Left lung (tissue), 10 donors: ENCODE data around the gene PPP1R26. TPM values are rescaled to one million over a fixed set of nuclear protein-coding genes. Genes with fewer than 3 reads are reported as not detected.

Experiments
- ATAC-seq: fragments of 200-7000 bp; cut with Tn5 transposase; one replicate; pipeline ENCODE4 v1.9.1; 2020; ENCODE audit warnings: moderate library complexity
- DNase-seq, 4 donors: peaks; one replicate each; pipeline ENCODE4 v3.0.0-alpha.2; 2013 to 2020
- H3K27ac ChIP-seq, 2 donors: fragments of 200-600 bp; sonication (generic) in 1 of 2; one replicate each; pipeline versions ENCODE4 v1.5.0 to v1.8.0; 2020 to 2021
- H3K27me3 ChIP-seq, 2 donors: fragments of 200-600 bp; sonication (generic) in 1 of 2; one replicate each; pipeline versions ENCODE4 v1.5.0 to v1.8.0; 2020 to 2021
- H3K36me3 ChIP-seq, 2 donors: fragments of 200-600 bp; sonication (generic) in 1 of 2; one replicate each; pipeline versions ENCODE4 v1.5.0 to v1.8.0; 2020 to 2021
- H3K4me1 ChIP-seq, 2 donors: fragments of 200-600 bp; one replicate each; pipeline ENCODE4 v1.8.0; 2021
- H3K4me3 ChIP-seq, 2 donors: fragments of 200-600 bp; sonication (generic) in 1 of 2; one replicate each; pipeline versions ENCODE4 v1.5.0 to v1.8.0; 2020 to 2021; ENCODE audit warnings: mild to moderate bottlenecking in 1 of 2
- H3K9me3 ChIP-seq, 2 donors: fragments of 200-600 bp; sonication (generic) in 1 of 2; one replicate each; pipeline versions ENCODE4 v1.5.0 to v1.8.0; 2020 to 2021
- intact Hi-C, 2 donors: fragments of 100-400 bp; cut with DNase I; formaldehyde crosslinking; loops; one replicate each; pipeline versions ENCODE4 v1.11.2 to v1.14.2; 2022
- polyA plus RNA-seq, 6 donors: library from polyadenylated mRNA; unstranded; fragments of 120-200 nt; gene quantifications; one replicate each; pipeline ENCODE4 v1.2.1, GENCODE V29; 2013; ENCODE audit not compliant: insufficient read length in 6 of 6
- total RNA-seq, 2 donors: library from RNA; stranded (reverse); fragmentation: NEBNext Ultra II Directional; extraction: Animal tissue kit (Norgen Biotek cat#: 25700); gene quantifications; one replicate each; pipeline ENCODE4 v1.2.1, GENCODE V29; 2021
- TF ChIP-seq, protein P1 (sequence below), 2 donors: fragments of 200-600 bp; sonication (generic) in 1 of 2; IDR thresholded peaks; one replicate each; pipeline versions ENCODE4 v1.5.0 to v1.8.0; 2021; ENCODE audit warnings: antibody characterized with exemption in 2 of 2
- donor health status: DM: no; HTN: yes; CAD: no.
- donor health status: DM: no; HTN: no; CAD: no.

The PPP1R26 gene
- total and polyA plus RNA-seq, 8 donors = 18.1 to 37.7 (median 31.1) TPM

- DNase-seq = no peak
- no peak overlapping the region for H3K4me3 ChIP-seq
- TF ChIP-seq, protein P1, sequence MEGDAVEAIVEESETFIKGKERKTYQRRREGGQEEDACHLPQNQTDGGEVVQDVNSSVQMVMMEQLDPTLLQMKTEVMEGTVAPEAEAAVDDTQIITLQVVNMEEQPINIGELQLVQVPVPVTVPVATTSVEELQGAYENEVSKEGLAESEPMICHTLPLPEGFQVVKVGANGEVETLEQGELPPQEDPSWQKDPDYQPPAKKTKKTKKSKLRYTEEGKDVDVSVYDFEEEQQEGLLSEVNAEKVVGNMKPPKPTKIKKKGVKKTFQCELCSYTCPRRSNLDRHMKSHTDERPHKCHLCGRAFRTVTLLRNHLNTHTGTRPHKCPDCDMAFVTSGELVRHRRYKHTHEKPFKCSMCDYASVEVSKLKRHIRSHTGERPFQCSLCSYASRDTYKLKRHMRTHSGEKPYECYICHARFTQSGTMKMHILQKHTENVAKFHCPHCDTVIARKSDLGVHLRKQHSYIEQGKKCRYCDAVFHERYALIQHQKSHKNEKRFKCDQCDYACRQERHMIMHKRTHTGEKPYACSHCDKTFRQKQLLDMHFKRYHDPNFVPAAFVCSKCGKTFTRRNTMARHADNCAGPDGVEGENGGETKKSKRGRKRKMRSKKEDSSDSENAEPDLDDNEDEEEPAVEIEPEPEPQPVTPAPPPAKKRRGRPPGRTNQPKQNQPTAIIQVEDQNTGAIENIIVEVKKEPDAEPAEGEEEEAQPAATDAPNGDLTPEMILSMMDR (IDR thresholded peaks at IDR 0.05) = no peak
- no peaks in the 10 kb centered on the region for H3K9me3 ChIP-seq
- intact Hi-C loops = no loop called here
- H3K4me1 ChIP-seq = peaks cover 0 to 3% of the 10 kb centered on the region in 2 donors
- peaks cover 0 to 14% of the 10 kb centered on the region in 2 donors for H3K27me3 ChIP-seq
- no peak for ATAC-seq
- H3K27ac ChIP-seq = no peak overlapping the region
- H3K36me3 ChIP-seq = no peaks in the 10 kb centered on the region
Observed at GRCh38 chr9:135464181-135464580, 15.4 kb upstream of the PPP1R26 start.

GRCh38 chr9:135468854-135469521 lies 10.6 kb upstream of the PPP1R26 start:
- H3K36me3 ChIP-seq = no peaks in the 10 kb centered on the region
- peaks cover 0 to 14% of the 10 kb centered on the region in 2 donors for H3K27me3 ChIP-seq
- TF ChIP-seq, protein P1 (IDR thresholded peaks at IDR 0.05) = no peak
- intact Hi-C loops = no loop called here
- H3K4me3 ChIP-seq = no peak overlapping the region
- peaks cover 0 to 3% of the 10 kb centered on the region in 2 donors for H3K4me1 ChIP-seq
- no peak overlapping the region for H3K27ac ChIP-seq
- no peaks in the 10 kb centered on the region for H3K9me3 ChIP-seq
- ATAC-seq (no peak), DNase-seq (no peak)

- H3K36me3 ChIP-seq = no peaks in the 10 kb centered on the region
- TF ChIP-seq, protein P1 (IDR thresholded peaks at IDR 0.05) = no peak
- H3K4me3 ChIP-seq = no peak overlapping the region
- H3K9me3 ChIP-seq = no peaks in the 10 kb centered on the region
- H3K27ac ChIP-seq = no peak overlapping the region
- peaks cover 2 to 3% of the 10 kb centered on the region in 2 donors for H3K4me1 ChIP-seq
- no peak for ATAC-seq
- DNase-seq = peak in 1 of 4 donors; percentile 62
- intact Hi-C loops = no loop called here
- peaks cover 0 to 7% of the 10 kb centered on the region in 2 donors for H3K27me3 ChIP-seq
Observed at GRCh38 chr9:135471791-135472640, 7.6 kb upstream of the PPP1R26 start.

DNA sequence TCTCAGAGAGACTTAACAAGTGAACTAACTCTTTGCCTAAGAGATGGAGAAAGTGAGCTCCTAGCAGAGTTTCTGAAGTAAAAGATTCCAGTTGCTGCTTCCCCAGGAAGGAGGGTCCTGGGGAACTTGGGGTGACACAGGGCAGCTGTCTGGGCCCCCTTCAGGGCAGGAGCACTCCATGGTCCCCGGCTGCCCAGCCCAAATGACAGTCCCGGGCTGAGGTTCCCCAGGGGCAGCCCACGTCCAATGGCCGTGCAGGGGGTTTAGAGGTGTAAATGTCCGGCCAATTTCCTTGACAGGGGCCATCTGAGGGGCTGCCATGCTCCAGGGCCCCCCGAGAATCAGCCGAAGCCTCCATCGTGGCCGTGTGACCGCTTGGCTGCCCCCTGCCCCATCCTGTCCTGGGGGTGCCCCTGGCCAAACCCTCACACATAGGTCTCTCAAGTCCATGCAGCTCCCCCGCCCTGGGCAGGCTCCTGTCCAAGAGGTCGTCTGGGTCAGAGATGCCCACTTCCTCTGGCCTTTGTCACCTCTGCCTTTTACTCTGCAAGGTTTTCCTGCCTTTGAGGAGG lies 5.5 kb upstream of the PPP1R26 start:
- Histone ChIP-seq H3K4me1 (peaks cover 3 to 10% of the 10 kb centered on the region in 2 donors), H3K9me3 (no peaks in the 10 kb centered on the region), H3K4me3 (no peak overlapping the region), H3K27me3 (peaks cover 0 to 18% of the 10 kb centered on the region in 2 donors), H3K36me3 (no peaks in the 10 kb centered on the region), H3K27ac (no peak overlapping the region)
- TF ChIP-seq, protein P1 (IDR thresholded peaks at IDR 0.05) = no peak
- intact Hi-C loops = no loop called here
- DNase-seq = peak in 1 of 4 donors; percentile 47
- no peak for ATAC-seq

DNA sequence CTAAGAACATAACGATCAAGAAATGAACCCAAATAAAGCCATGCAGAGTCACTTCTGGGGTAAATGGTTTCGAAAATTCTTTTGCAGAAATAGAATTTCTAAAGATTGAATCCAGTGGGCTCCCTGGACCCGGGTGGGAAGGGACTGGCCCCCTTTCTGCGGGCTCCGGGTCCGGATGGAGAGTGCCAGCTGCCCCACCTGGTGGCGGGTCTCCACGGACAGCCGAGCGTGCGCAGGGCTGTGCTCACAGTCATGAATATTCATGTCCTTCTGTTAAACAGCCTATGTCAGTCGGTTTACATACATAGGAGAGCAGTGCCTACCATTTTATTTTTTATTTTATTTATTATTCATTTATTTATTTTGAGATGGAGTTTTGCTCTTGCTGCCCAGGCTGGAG lies 4.7 kb upstream of the PPP1R26 start:
- DNase-seq (peak in 2 of 4 donors; percentile 33 to 83), ATAC-seq (peak; percentile 36)
- Histone ChIP-seq H3K36me3 (no peaks in the 10 kb centered on the region), H3K9me3 (no peaks in the 10 kb centered on the region), H3K4me3 (no peak overlapping the region), H3K27me3 (peaks cover 0 to 21% of the 10 kb centered on the region in 2 donors), H3K4me1 (peaks cover 4 to 10% of the 10 kb centered on the region in 2 donors), H3K27ac (no peak overlapping the region)
- intact Hi-C loops = no loop called here
- TF ChIP-seq, protein P1 (IDR thresholded peaks at IDR 0.05) = peak; percentile 37 to 40
